ENCODE data around the gene USP9Y.

Gene USP9Y

DNA sequence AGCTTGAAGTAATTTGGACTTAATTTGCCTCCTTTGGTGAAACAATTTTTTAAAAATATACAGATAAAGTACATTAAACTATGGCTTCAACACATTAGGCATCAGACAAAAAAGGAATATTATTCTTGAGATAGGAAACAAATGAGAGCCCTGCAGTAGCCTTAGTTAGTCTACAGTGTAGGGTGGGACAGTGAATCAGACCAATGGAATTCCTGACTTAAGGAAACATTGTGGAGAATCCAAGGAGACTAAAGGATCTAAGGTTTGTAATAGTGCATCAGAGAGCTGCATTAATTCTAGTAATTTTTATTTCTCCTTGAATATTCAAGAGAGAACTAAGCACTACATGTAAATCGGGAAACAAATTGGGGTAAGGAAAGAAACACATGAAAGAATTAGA, 125.8 kb downstream of the USP9Y start:
- CTCF ChIA-PET: interaction anchor here (1.1 kb wide), 2 partner anchors 11 to 18 kb away, joined by 3 to 4 read pairs; no protein-coding TSS in a partner anchor
- POLR2A ChIA-PET: no interaction called here
- no peak for DNase-seq (ENCODE audit: extremely low spot score)
- TF ChIP-seq CTCF (IDR thresholded peaks at IDR 0.05; ENCODE audit: control extremely low read depth, extremely low read depth, low read depth, missing control alignments): no peak

DNA sequence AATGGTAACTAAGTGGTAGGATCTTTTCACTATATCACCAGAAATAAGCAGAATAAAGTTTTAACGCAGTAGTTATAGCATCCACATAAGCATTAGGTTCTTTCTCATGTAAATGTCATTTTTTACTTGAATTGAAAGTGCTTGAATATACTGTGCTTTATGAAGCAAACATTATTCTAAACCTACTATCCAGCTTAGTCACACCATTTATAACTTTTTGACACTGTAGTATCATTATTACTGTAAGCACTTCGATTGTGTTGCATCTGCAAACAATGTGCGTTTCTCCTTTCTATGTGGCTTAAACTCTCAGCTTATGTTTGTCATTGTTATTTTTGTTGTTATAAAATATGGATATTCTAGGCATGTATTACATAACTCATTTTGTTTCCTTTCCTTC, 132.3 kb downstream of the USP9Y start:
- CTCF ChIA-PET: no interaction called here
- POLR2A ChIA-PET: no interaction called here
- no peak for DNase-seq (ENCODE audit: extremely low spot score)
- TF ChIP-seq CTCF (IDR thresholded peaks at IDR 0.05; ENCODE audit: control extremely low read depth, extremely low read depth, low read depth, missing control alignments): no peak

GRCh38 chrY:12837550-12837949, 136.5 kb downstream of the USP9Y start:
- DNase-seq (ENCODE audit: extremely low spot score): no peak
- CTCF ChIA-PET: interaction anchor here (0.6 kb wide), 2 partner anchors 9 to 11 kb away, joined by 3 read pairs; no protein-coding TSS in a partner anchor
- TF ChIP-seq CTCF (IDR thresholded peaks at IDR 0.05; ENCODE audit: control extremely low read depth, extremely low read depth, low read depth, missing control alignments): no peak
- POLR2A ChIA-PET: no interaction called here

GRCh38 chrY:12841368-12841767, 140.3 kb downstream of the USP9Y start:
- POLR2A ChIA-PET: no interaction called here
- TF ChIP-seq CTCF (IDR thresholded peaks at IDR 0.05; ENCODE audit: control extremely low read depth, extremely low read depth, low read depth, missing control alignments): no peak
- CTCF ChIA-PET: interaction anchor here (0.8 kb wide), 1 partner anchor 22 kb away, joined by 3 read pairs; no protein-coding TSS in a partner anchor
- DNase-seq (ENCODE audit: extremely low spot score): no peak

GRCh38 chrY:12846793-12847192, 145.8 kb downstream of the USP9Y start:
- ChIA-PET POLR2A (no interaction called here), CTCF (interaction anchor here (1.5 to 1.9 kb wide), 2 partner anchors 10 kb away, joined by 3 to 6 read pairs; no protein-coding TSS in a partner anchor)
- TF ChIP-seq CTCF (IDR thresholded peaks at IDR 0.05; ENCODE audit: control extremely low read depth, extremely low read depth, low read depth, missing control alignments): no peak
- no peak for DNase-seq (ENCODE audit: extremely low spot score)

GRCh38 chrY:12855791-12856275, 154.8 kb downstream of the USP9Y start:
- CTCF ChIA-PET: interaction anchor here (1.7 kb wide), 1 partner anchor 10 kb away, joined by 6 read pairs; no protein-coding TSS in a partner anchor
- no peak for DNase-seq (ENCODE audit: extremely low spot score)
- TF ChIP-seq CTCF (IDR thresholded peaks at IDR 0.05; ENCODE audit: control extremely low read depth, extremely low read depth, low read depth, missing control alignments): no peak
- POLR2A ChIA-PET: no interaction called here
